Measurements from ENCODE around the gene SLC25A26. TPM values are rescaled to one million over a fixed set of nuclear protein-coding genes. Genes with fewer than 3 reads are reported as not detected.

Gene SLC25A26
- polyA plus RNA-seq, 5 donors = 18.3 to 29.5 (median 24.3) TPM

GRCh38 chr3:66370179-66370578, 149.4 kb downstream of the SLC25A26 start:
- DNase-seq = no peak

- DNase-seq = no peak
Measured at GRCh38 chr3:66371432-66371831, 150.6 kb downstream of the SLC25A26 start.

GRCh38 chr3:66372681-66373350, 152.0 kb downstream of the SLC25A26 start:
- DNase-seq = peak in 1 of 2 donors; percentile 4

- DNase-seq = no peak
Measured at GRCh38 chr3:66376568-66376967, 155.8 kb downstream of the SLC25A26 start.

- no peak for DNase-seq
Measured at GRCh38 chr3:66377800-66378199, 157.0 kb downstream of the SLC25A26 start.

- DNase-seq = no peak
Measured at GRCh38 chr3:66378256-66378655, 157.5 kb downstream of the SLC25A26 start.

GRCh38 chr3:66379565-66379964, 158.8 kb downstream of the SLC25A26 start:
- DNase-seq = no peak

GRCh38 chr3:66380200-66380932, 159.6 kb downstream of the SLC25A26 start:
- DNase-seq = no peak

- DNase-seq = no peak
Measured at GRCh38 chr3:66381626-66382025, 160.8 kb downstream of the SLC25A26 start.

GRCh38 chr3:66382142-66382541, 161.3 kb downstream of the SLC25A26 start:
- DNase-seq = no peak

GRCh38 chr3:66383023-66383422, 162.2 kb downstream of the SLC25A26 start:
- DNase-seq = no peak

- DNase-seq = no peak
Measured at GRCh38 chr3:66383998-66384745, 163.4 kb downstream of the SLC25A26 start.

- DNase-seq = no peak
Measured at GRCh38 chr3:66385066-66385465, 164.3 kb downstream of the SLC25A26 start.

GRCh38 chr3:66386011-66386924, 165.5 kb downstream of the SLC25A26 start:
- DNase-seq = no peak

- DNase-seq = no peak
Measured at GRCh38 chr3:66386925-66387650, 166.3 kb downstream of the SLC25A26 start.

- no peak for DNase-seq
Measured at GRCh38 chr3:66390013-66390412, 169.2 kb downstream of the SLC25A26 start.

GRCh38 chr3:66392512-66392911, 171.7 kb downstream of the SLC25A26 start:
- no peak for DNase-seq

GRCh38 chr3:66392966-66393332, 172.1 kb downstream of the SLC25A26 start:
- DNase-seq = no peak

GRCh38 chr3:66393333-66394005, 172.7 kb downstream of the SLC25A26 start:
- no peak for DNase-seq

GRCh38 chr3:66394019-66394752, 173.4 kb downstream of the SLC25A26 start:
- no peak for DNase-seq

Data from right lung (tissue), 5 donors.